ENCODE measurements around the gene MCCD1. TPM values are rescaled to one million over a fixed set of nuclear protein-coding genes. Genes with fewer than 3 reads are reported as not detected.

Gene MCCD1
- total RNA-seq, 1 experiment from 2014 or later: not detected

- ChIA-PET CTCF (interaction anchor here (0.5 kb wide), 1 partner anchor 389 kb away, joined by 6 read pairs; no protein-coding TSS in a partner anchor), POLR2A (no interaction called here)
- H3K27me3 ChIP-seq (replicated peaks; ENCODE audit: control insufficient read depth, insufficient read depth, low read length): no peaks in the 10 kb centered on the region
- Mint-ChIP-seq H3K27me3 (ENCODE audit: insufficient read depth, unreplicated experiment) (no peaks in the 10 kb centered on the region), H3K9me3 (ENCODE audit: unreplicated experiment) (no peaks in the 10 kb centered on the region), H3K36me3 (ENCODE audit: insufficient read depth, unreplicated experiment) (peaks cover 39% of the 10 kb centered on the region), H3K4me1 (ENCODE audit: low read depth, unreplicated experiment) (peaks cover 9% of the 10 kb centered on the region), H3K27ac (ENCODE audit: unreplicated experiment) (no peak overlapping the region), H3K4me3 (ENCODE audit: unreplicated experiment) (no peak overlapping the region)
- no peaks in the 10 kb centered on the region for H3K9me3 ChIP-seq
- H3K36me3 ChIP-seq (ENCODE audit: control insufficient read depth, insufficient read depth, low read length): peaks cover 4% of the 10 kb centered on the region
- no peak for DNase-seq
- TF ChIP-seq CTCF (IDR thresholded peaks at IDR 0.05; ENCODE audit: insufficient read depth in 1 of 2, low read depth in 1 of 2, low read length in 1 of 2, severe bottlenecking in 1 of 2, unreplicated experiment in 1 of 2): no peak
- H3K4me3 ChIP-seq (ENCODE audit: low read depth, low read length): no peak overlapping the region
- intact Hi-C loops (cut with micrococcal nuclease; ENCODE audit: unreplicated experiment): loop anchor here (5.0 kb wide), 1 partner anchor 34 kb away; no protein-coding TSS in a partner anchor
- no peaks in the 10 kb centered on the region for H3K4me1 ChIP-seq
- BruUV-seq (replicated peaks): no TSS peak
Observed at GRCh38 chr6:31525932-31526591, 2.7 kb upstream of the MCCD1 start.

DNA sequence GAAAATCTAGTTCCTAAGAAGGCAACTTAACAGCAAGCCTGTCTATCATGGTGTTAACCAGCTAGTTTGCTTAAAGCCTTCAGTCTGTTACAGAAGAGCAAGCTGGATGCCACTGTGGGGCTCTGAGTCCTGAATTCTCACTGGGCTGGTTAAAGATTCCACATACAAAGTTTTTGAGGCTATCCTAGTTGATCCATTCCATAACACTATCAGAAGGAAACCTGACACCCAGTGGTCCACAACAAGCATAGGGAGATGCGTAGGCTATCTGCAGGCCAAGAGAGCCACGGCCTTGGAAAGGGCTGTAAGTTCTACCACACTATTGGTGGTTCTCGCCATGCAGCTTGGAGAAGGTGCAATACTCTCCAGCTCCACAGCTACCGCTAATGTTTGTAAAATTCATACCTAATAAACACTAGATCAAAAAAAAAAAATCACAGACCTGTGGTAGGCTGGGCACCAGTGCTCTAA is 420 bp upstream of the MCCD1 start:
- Mint-ChIP-seq H3K27me3 (ENCODE audit: insufficient read depth, unreplicated experiment) (no peaks in the 10 kb centered on the region), H3K27ac (ENCODE audit: unreplicated experiment) (no peak overlapping the region), H3K4me1 (ENCODE audit: low read depth, unreplicated experiment) (peaks cover 9% of the 10 kb centered on the region), H3K36me3 (ENCODE audit: insufficient read depth, unreplicated experiment) (peaks cover 61% of the 10 kb centered on the region), H3K4me3 (ENCODE audit: unreplicated experiment) (no peak overlapping the region), H3K9me3 (ENCODE audit: unreplicated experiment) (no peaks in the 10 kb centered on the region)
- intact Hi-C loops (cut with micrococcal nuclease; ENCODE audit: unreplicated experiment): loop anchor here (5.0 kb wide), 1 partner anchor 36 kb away; no protein-coding TSS in a partner anchor
- TF ChIP-seq CTCF (IDR thresholded peaks at IDR 0.05; ENCODE audit: insufficient read depth in 1 of 2, low read depth in 1 of 2, low read length in 1 of 2, severe bottlenecking in 1 of 2, unreplicated experiment in 1 of 2): no peak
- no peak for DNase-seq
- Histone ChIP-seq H3K9me3 (no peaks in the 10 kb centered on the region), H3K36me3 (ENCODE audit: control insufficient read depth, insufficient read depth, low read length) (peaks cover 7% of the 10 kb centered on the region), H3K4me1 (no peaks in the 10 kb centered on the region), H3K4me3 (ENCODE audit: low read depth, low read length) (no peak overlapping the region), H3K27me3 (replicated peaks; ENCODE audit: control insufficient read depth, insufficient read depth, low read length) (no peaks in the 10 kb centered on the region)
- CTCF ChIA-PET: no interaction called here
- BruUV-seq (replicated peaks): no TSS peak
- POLR2A ChIA-PET: interaction anchor here (0.7 to 1.8 kb wide), 2 partner anchors 13 to 16 kb away, joined by 4 to 13 read pairs; partner anchors contain the start of gene DDX39B

DNA sequence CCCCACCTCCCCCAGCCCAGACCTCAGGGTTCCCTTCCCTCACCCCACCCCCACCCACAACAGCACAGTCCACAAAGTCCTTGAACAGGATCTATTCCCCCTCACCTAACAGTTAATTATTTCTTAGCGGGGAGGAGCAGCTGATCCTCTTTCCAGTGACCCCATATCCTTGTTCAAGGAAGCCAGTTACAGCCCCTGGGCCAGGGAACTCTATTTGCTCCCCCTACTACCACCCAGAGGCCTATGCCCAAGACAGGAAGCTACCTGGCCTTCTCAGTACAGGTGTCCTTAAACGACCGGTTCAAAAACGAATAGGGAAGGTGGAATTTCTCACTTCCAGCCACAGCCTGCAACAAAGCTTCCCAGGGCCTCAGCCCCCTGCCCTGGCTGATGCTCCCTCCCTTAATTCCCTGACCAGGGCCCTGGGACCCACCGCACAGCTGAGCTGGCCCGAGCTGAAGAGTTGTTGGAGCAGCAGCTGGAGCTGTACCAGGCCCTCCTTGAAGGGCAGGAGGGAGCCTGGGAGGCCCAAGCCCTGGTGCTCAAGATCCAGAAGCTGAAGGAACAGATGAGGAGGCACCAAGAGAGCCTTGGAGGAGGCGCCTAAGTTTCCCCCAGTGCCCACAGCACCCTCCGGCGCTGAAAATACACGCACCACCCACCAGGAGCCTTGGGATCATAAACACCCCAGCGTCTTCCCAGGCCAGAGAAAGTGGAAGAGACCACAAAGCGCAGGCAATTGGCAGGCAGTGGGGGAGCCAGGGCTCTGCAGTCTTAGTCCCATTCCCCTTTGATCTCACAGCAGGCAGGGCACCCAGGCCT is 778 bp downstream of the MCCD1 start:
- Histone ChIP-seq H3K4me1 (no peaks in the 10 kb centered on the region), H3K27me3 (replicated peaks; ENCODE audit: control insufficient read depth, insufficient read depth, low read length) (no peaks in the 10 kb centered on the region), H3K4me3 (ENCODE audit: low read depth, low read length) (no peak overlapping the region), H3K36me3 (ENCODE audit: control insufficient read depth, insufficient read depth, low read length) (peaks cover 10% of the 10 kb centered on the region), H3K9me3 (no peaks in the 10 kb centered on the region)
- no peaks in the 10 kb centered on the region for H3K27me3 Mint-ChIP-seq (ENCODE audit: insufficient read depth, unreplicated experiment)
- H3K4me1 Mint-ChIP-seq (ENCODE audit: low read depth, unreplicated experiment): peaks cover 9% of the 10 kb centered on the region
- no peak for DNase-seq
- peak overlapping the region; percentile 23 for H3K27ac Mint-ChIP-seq (ENCODE audit: unreplicated experiment)
- POLR2A ChIA-PET: interaction anchor here (0.5 to 1.8 kb wide), 3 partner anchors 12 to 67 kb away, joined by 3 to 13 read pairs (median 4); partner anchors contain the start of gene DDX39B
- BruUV-seq (replicated peaks): no TSS peak
- CTCF ChIA-PET: no interaction called here
- TF ChIP-seq CTCF (IDR thresholded peaks at IDR 0.05; ENCODE audit: insufficient read depth in 1 of 2, low read depth in 1 of 2, low read length in 1 of 2, severe bottlenecking in 1 of 2, unreplicated experiment in 1 of 2): no peak
- intact Hi-C loops (cut with micrococcal nuclease; ENCODE audit: unreplicated experiment): loop anchor here (5.0 kb wide), 1 partner anchor 37 kb away; no protein-coding TSS in a partner anchor
- peaks cover 73% of the 10 kb centered on the region for H3K36me3 Mint-ChIP-seq (ENCODE audit: insufficient read depth, unreplicated experiment)
- no peaks in the 10 kb centered on the region for H3K9me3 Mint-ChIP-seq (ENCODE audit: unreplicated experiment)
- no peak overlapping the region for H3K4me3 Mint-ChIP-seq (ENCODE audit: unreplicated experiment)
